ENCODE measurements around the gene TNFRSF12A. TPM values are rescaled to one million over a fixed set of nuclear protein-coding genes. Genes with fewer than 3 reads are reported as not detected.
"Not testable (repeated sequence)": the region's sequence is repeated elsewhere in the genome, so short reads cannot be mapped to it uniquely, and the experiment has no call there.

Gene TNFRSF12A
- total RNA-seq, 1 donor from 2014 or later: 71.3 TPM

DNA sequence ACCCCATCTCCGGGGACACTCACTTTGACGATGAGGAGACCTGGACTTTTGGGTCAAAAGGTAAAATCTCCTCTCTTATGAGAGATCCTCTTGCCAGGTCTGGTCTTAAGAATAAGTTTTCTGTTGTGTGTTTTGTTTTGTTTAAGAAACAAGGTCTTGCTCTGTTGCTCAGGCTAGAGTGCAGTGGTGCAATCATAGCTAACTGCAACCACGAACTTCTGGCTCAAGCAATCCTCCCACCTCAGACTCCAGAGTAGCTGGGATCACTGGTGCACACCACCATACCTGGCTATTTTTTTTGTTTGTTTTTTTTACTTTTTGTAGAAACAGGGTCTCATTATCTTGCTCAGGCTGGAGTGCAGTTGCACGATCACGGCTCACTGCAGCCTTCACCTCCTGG, 30.3 kb downstream of the TNFRSF12A start:
- TF ChIP-seq, protein P1, sequence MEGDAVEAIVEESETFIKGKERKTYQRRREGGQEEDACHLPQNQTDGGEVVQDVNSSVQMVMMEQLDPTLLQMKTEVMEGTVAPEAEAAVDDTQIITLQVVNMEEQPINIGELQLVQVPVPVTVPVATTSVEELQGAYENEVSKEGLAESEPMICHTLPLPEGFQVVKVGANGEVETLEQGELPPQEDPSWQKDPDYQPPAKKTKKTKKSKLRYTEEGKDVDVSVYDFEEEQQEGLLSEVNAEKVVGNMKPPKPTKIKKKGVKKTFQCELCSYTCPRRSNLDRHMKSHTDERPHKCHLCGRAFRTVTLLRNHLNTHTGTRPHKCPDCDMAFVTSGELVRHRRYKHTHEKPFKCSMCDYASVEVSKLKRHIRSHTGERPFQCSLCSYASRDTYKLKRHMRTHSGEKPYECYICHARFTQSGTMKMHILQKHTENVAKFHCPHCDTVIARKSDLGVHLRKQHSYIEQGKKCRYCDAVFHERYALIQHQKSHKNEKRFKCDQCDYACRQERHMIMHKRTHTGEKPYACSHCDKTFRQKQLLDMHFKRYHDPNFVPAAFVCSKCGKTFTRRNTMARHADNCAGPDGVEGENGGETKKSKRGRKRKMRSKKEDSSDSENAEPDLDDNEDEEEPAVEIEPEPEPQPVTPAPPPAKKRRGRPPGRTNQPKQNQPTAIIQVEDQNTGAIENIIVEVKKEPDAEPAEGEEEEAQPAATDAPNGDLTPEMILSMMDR (IDR thresholded peaks at IDR 0.05): no peak
- peaks cover 3% of the 10 kb centered on the region for H3K4me1 Mint-ChIP-seq (ENCODE audit: unreplicated experiment)
- peaks cover 18% of the 10 kb centered on the region for H3K27me3 Mint-ChIP-seq (ENCODE audit: unreplicated experiment)
- no peak for DNase-seq (ENCODE audit: extremely low spot score, unreplicated experiment)
- H3K9me3 Mint-ChIP-seq (ENCODE audit: unreplicated experiment): no peaks in the 10 kb centered on the region
- H3K4me3 Mint-ChIP-seq (ENCODE audit: unreplicated experiment): no peak overlapping the region
- H3K27ac Mint-ChIP-seq (ENCODE audit: unreplicated experiment): no peak overlapping the region
- H3K36me3 Mint-ChIP-seq (ENCODE audit: unreplicated experiment): peaks cover 6% of the 10 kb centered on the region

DNA sequence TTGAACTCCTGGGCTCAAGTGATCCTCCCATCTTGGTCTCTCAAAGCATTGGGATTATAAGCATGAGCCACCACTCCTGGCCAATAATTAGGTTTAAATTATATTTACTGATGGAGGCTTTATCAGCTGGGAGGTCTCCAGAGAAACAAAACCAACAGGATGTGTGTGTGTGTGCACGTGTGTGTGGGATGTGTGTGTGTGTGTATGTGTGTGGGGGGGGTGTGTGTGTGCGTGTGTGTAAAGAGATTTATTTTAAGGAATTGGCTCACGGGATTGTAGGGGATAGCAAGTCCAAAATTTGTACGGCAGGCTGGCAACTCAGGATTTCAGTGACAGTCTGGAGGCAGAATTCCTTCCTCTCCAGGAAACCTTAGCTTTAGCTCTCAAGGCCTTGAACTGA, 30.8 kb downstream of the TNFRSF12A start:
- Mint-ChIP-seq H3K4me1 (ENCODE audit: unreplicated experiment) (peaks cover 2% of the 10 kb centered on the region), H3K9me3 (ENCODE audit: unreplicated experiment) (no peaks in the 10 kb centered on the region), H3K36me3 (ENCODE audit: unreplicated experiment) (peaks cover 6% of the 10 kb centered on the region), H3K4me3 (ENCODE audit: unreplicated experiment) (no peak overlapping the region), H3K27ac (ENCODE audit: unreplicated experiment) (no peak overlapping the region), H3K27me3 (ENCODE audit: unreplicated experiment) (peaks cover 18% of the 10 kb centered on the region)
- TF ChIP-seq, protein P1 (IDR thresholded peaks at IDR 0.05): no peak
- DNase-seq (ENCODE audit: extremely low spot score, unreplicated experiment): no peak

DNA sequence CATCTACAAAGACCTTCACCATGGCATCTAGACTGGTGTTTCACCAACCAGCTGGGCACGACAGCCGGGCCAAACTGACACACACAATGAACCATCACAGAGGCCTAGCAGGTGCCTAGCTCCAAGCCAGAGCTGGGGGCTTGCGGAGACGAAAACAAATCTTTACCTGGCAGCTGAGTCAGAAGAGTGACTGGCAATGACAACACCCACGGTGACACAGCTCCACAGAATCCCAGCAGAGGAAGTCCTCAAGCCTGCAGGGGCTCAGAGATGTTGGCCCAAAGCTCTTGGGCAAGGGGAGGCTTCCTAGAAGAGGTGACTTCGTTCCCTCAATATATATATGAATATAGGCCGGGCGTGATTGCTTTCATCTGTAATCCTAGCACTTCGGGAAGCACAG, 31.3 kb downstream of the TNFRSF12A start:
- peaks cover 18% of the 10 kb centered on the region for H3K27me3 Mint-ChIP-seq (ENCODE audit: unreplicated experiment)
- no peak overlapping the region for H3K4me3 Mint-ChIP-seq (ENCODE audit: unreplicated experiment)
- peaks cover 2% of the 10 kb centered on the region for H3K4me1 Mint-ChIP-seq (ENCODE audit: unreplicated experiment)
- no peaks in the 10 kb centered on the region for H3K9me3 Mint-ChIP-seq (ENCODE audit: unreplicated experiment)
- no peak for DNase-seq (ENCODE audit: extremely low spot score, unreplicated experiment)
- no peak overlapping the region for H3K27ac Mint-ChIP-seq (ENCODE audit: unreplicated experiment)
- H3K36me3 Mint-ChIP-seq (ENCODE audit: unreplicated experiment): peaks cover 6% of the 10 kb centered on the region
- TF ChIP-seq, protein P1 (IDR thresholded peaks at IDR 0.05): no peak

DNA sequence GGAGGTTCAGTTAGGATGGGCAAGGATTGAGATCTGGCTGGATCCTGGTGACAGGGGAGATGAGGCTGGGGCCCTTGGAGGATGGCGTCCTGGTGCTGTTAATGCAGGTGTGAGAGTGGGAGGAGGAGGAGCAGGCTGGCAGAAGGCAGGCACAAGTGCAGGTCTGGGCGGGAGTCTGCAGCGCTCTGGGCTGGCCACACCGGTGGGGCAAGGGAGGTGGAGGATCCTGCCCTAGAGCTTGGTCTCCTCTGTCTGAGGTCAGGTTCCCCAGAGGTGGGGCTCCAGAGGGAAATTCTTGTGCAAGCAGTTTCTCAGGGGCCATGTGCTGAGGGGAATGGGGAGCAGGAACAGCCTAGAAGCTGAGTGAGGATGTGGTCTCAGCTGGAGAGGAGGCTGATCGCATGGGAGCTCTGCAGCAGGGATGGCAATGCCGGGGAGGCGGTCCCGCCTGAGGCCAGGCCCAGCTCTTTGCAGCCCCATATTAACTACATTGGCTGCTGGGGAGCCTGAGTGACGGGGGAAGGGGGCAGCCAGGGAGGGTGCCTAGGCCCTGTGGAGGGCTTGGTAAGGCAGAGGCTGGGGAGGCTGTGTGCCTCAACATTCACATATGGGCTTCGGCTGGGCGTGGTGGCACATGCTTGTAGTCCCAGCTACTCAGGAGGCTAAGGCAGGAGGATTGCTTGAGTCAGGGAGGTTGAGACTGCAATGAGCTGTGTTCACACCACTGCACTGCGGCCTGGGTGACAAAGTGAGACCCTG, 32.6 kb downstream of the TNFRSF12A start:
- H3K36me3 Mint-ChIP-seq (ENCODE audit: unreplicated experiment); H3K9me3 Mint-ChIP-seq (ENCODE audit: unreplicated experiment); H3K4me3 Mint-ChIP-seq (ENCODE audit: unreplicated experiment); H3K27ac Mint-ChIP-seq (ENCODE audit: unreplicated experiment); H3K4me1 Mint-ChIP-seq (ENCODE audit: unreplicated experiment); DNase-seq (ENCODE audit: extremely low spot score, unreplicated experiment): not testable (repeated sequence)
- peaks cover 15% of the 10 kb centered on the region for H3K27me3 Mint-ChIP-seq (ENCODE audit: unreplicated experiment)

DNA sequence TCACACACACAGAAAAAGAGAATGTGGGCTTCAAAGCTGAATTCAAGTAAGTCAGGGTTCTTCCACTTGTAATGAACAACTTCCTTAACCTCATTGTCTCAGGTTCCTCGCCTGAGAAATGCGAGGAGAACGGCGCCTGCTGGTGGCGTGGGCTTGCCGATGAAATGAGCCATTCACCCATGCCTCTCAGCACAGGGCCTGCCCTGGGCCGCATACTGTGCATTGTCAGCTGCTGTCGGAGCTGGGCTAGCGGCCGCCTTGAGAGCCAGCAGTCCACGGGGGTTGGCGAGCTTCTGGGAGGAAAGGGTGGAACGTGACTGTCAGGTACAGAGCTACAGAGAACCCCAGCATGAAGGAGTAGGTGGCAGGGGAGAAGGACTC, 33.2 kb downstream of the TNFRSF12A start:
- not testable (repeated sequence) for H3K9me3 Mint-ChIP-seq (ENCODE audit: unreplicated experiment); DNase-seq (ENCODE audit: extremely low spot score, unreplicated experiment); H3K36me3 Mint-ChIP-seq (ENCODE audit: unreplicated experiment); H3K4me3 Mint-ChIP-seq (ENCODE audit: unreplicated experiment); H3K27me3 Mint-ChIP-seq (ENCODE audit: unreplicated experiment); H3K27ac Mint-ChIP-seq (ENCODE audit: unreplicated experiment); H3K4me1 Mint-ChIP-seq (ENCODE audit: unreplicated experiment)

DNA sequence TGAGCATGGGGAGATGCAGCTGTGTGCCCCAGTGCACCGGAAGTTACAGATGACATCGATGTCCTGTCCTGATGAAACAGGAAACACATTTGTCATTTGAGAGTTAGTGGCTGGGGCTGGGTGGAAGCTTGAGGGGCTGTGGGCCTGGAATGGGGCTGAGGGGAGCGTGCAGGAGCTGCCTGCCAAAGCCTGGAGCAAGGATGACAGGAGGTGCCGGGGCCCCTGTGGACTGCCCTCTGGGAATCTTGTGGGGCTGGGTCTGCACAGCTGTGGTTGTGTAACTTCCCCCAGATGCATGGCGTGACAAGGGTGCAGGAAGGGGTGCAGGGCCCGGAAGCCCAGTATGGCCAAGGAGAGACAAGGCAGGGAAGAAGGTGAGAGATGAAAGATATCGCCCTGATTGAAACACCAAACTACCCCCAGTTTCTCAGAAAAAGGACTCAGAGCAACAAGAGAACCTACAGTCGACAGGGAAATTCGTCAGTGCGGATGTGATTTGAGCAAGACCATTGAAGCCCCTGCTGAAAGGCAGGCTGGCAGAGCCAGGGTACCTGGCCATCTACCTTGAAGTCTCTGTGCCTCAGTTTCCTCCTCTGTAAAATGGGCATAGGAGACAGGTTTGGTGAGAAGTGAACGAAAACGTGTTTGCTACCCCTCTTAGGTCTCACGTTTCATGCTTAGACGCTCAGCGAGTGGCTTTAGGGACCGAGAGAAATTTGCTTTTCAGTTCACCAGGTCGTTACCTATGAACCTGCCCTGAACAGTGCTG, 35.0 kb downstream of the TNFRSF12A start:
- H3K9me3 Mint-ChIP-seq (ENCODE audit: unreplicated experiment): no peaks in the 10 kb centered on the region
- peaks cover 6% of the 10 kb centered on the region for H3K27me3 Mint-ChIP-seq (ENCODE audit: unreplicated experiment)
- no peak for DNase-seq (ENCODE audit: extremely low spot score, unreplicated experiment)
- H3K27ac Mint-ChIP-seq (ENCODE audit: unreplicated experiment): no peak overlapping the region
- H3K36me3 Mint-ChIP-seq (ENCODE audit: unreplicated experiment): peaks cover 6% of the 10 kb centered on the region
- no peak overlapping the region for H3K4me3 Mint-ChIP-seq (ENCODE audit: unreplicated experiment)
- TF ChIP-seq, protein P1 (IDR thresholded peaks at IDR 0.05): no peak
- peaks cover 13% of the 10 kb centered on the region for H3K4me1 Mint-ChIP-seq (ENCODE audit: unreplicated experiment)

DNA sequence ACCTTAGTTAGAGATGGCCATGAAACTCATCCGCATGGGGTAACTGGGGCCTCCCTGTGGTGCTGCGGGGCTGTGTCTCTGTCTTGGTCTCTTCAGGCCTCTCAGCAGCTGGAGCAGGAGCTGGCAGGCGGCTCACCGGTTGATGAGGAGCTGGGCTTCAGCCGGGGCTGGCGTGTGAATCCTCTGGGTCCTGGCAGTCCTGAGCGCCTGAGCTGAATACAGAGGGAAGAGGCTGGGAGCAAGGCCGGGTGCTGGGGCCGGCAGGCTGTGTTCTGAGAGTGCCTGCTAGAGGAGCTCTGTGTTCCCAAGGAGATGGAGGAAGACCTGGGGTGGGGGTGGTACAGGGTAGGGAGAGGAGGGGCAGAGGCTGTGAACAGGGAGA, 35.6 kb downstream of the TNFRSF12A start:
- H3K27me3 Mint-ChIP-seq (ENCODE audit: unreplicated experiment); H3K9me3 Mint-ChIP-seq (ENCODE audit: unreplicated experiment); H3K36me3 Mint-ChIP-seq (ENCODE audit: unreplicated experiment); DNase-seq (ENCODE audit: extremely low spot score, unreplicated experiment); H3K27ac Mint-ChIP-seq (ENCODE audit: unreplicated experiment); H3K4me3 Mint-ChIP-seq (ENCODE audit: unreplicated experiment): not testable (repeated sequence)
- H3K4me1 Mint-ChIP-seq (ENCODE audit: unreplicated experiment): peaks cover 15% of the 10 kb centered on the region
